B cell (primary cell): ENCODE measurements around the gene KLK1. TPM values are rescaled to one million over a fixed set of nuclear protein-coding genes. Genes with fewer than 3 reads are reported as not detected.
A peak's percentile ranks its signal among the peaks of the same experiment; 100 is the strongest.

Source experiments
- ATAC-seq: fragments of 200-7000 bp; cut with Tn5 transposase; one replicate; pipeline ENCODE4 v1.10.0; 2021; ENCODE audit warnings: low read depth, mild to moderate bottlenecking, moderate number of reproducible peaks, moderate library complexity
- CTCF ChIA-PET: fragments of 350-600 bp; sonication (Branson Sonifier 250); formaldehyde crosslinking; loops from one replicate; lab custom pipeline; 2021; ENCODE audit warnings: antibody characterized with exemption, inconsistent platforms; lab: Charles Lee
- POLR2A ChIA-PET: fragments of 350-600 bp; sonication (Branson Sonifier 250); formaldehyde crosslinking; loops from one replicate; lab custom pipeline; 2021; ENCODE audit warnings: antibody characterized with exemption; lab: Charles Lee
- DNase-seq: peaks from one replicate; pipeline ENCODE4 v3.0.0; 2013
- H2AFZ ChIP-seq: 2 replicates; pipeline ENCODE4 v1.6.1; 2012; ENCODE audit warnings: mild to moderate bottlenecking, low read depth, low read length; ENCODE audit not compliant: insufficient read depth, poor library complexity, severe bottlenecking
- H3K27ac ChIP-seq, 2 donors: 1 replicate in 1 of 2; 2 replicates in 1 of 2; pipeline ENCODE4 v1.5.1; 2012 to 2013; ENCODE audit warnings: low read length in 2 of 2, mild to moderate bottlenecking in 2 of 2, moderate library complexity in 1 of 2
- H3K27me3 ChIP-seq, 4 experiments: fragments of 200-600 bp in 1 of 4; sonication (generic) in 1 of 4; replicated peaks in 1 of 4; 1 replicate in 2 of 4; 2 replicates in 2 of 4; pipeline versions ENCODE4 v1.6.1 to v1.7.0; 2013 to 2016; ENCODE audit warnings: low read length in 3 of 4, mild to moderate bottlenecking in 2 of 4, mixed read lengths in 1 of 4, moderate library complexity in 1 of 4; ENCODE audit not compliant: insufficient read depth in 4 of 4, control insufficient read depth in 3 of 4; ENCODE audit errors: control extremely low read depth in 1 of 4
- H3K36me3 ChIP-seq, 2 experiments: replicated peaks in 1 of 2; 1 replicate in 1 of 2; 2 replicates in 1 of 2; pipeline versions ENCODE4 v1.6.1 to v1.7.1; 2013; ENCODE audit warnings: low read length in 1 of 2; ENCODE audit not compliant: insufficient read depth in 2 of 2, control insufficient read depth in 1 of 2; ENCODE audit errors: control extremely low read depth in 1 of 2, extremely low read depth in 1 of 2
- H3K4me1 ChIP-seq, 2 donors: fragments of 200-600 bp in 1 of 2; sonication (generic) in 1 of 2; 1 replicate in 1 of 2; 2 replicates in 1 of 2; pipeline versions ENCODE4 v1.5.1 to v1.6.1; 2013 to 2017; ENCODE audit warnings: low read length in 2 of 2; ENCODE audit not compliant: control insufficient read depth in 2 of 2, insufficient read depth in 2 of 2
- H3K4me2 ChIP-seq: replicated peaks from 2 replicates; pipeline ENCODE3; 2012; ENCODE audit warnings: mild to moderate bottlenecking, low read depth, low read length; ENCODE audit not compliant: poor library complexity, severe bottlenecking
- H3K4me3 ChIP-seq, 5 experiments: fragments of 200-600 bp in 1 of 5; sonication (generic) in 1 of 5; 1 replicate in 3 of 5; 2 replicates in 2 of 5; pipeline versions ENCODE4 v1.5.1 to v1.7.0; 2011 to 2016; ENCODE audit warnings: low read length in 4 of 5, mild to moderate bottlenecking in 4 of 5, low read depth in 2 of 5, control low read depth in 1 of 5, moderate library complexity in 1 of 5; ENCODE audit not compliant: insufficient read depth in 1 of 5; ENCODE audit errors: control extremely low read depth in 1 of 5, extremely low read depth in 1 of 5
- H3K79me2 ChIP-seq: fragments of 200-600 bp; sonication (generic); one replicate; pipeline ENCODE4 v1.6.0; 2016; ENCODE audit warnings: low read length; ENCODE audit not compliant: control insufficient read depth, insufficient read depth
- H3K9ac ChIP-seq: fragments of 200-600 bp; sonication (generic); 2 replicates; pipeline ENCODE4 v1.6.1; 2017; ENCODE audit warnings: mild to moderate bottlenecking, low read length, moderate library complexity
- H3K9me3 ChIP-seq, 3 donors: one replicate each; pipeline versions ENCODE4 v1.6.1 to v1.7.1; 2013; ENCODE audit warnings: low read length in 2 of 3; ENCODE audit not compliant: control insufficient read depth in 2 of 3, insufficient read depth in 1 of 3; ENCODE audit errors: control extremely low read depth in 1 of 3
- H4K20me1 ChIP-seq: 2 replicates; pipeline ENCODE4 v1.6.0; 2012; ENCODE audit warnings: mild to moderate bottlenecking, low read length; ENCODE audit not compliant: insufficient read depth, control insufficient read depth, poor library complexity, severe bottlenecking
- H3K27ac Mint-ChIP-seq: one replicate; pipeline ENCODE4 v1.8.0; 2021; ENCODE audit warnings: mixed read lengths
- H3K27me3 Mint-ChIP-seq: one replicate; pipeline ENCODE4 v1.8.0; 2021; ENCODE audit warnings: mixed read lengths
- H3K4me1 Mint-ChIP-seq: one replicate; pipeline ENCODE4 v1.8.0; 2021; ENCODE audit warnings: mixed read lengths
- H3K4me3 Mint-ChIP-seq: one replicate; pipeline ENCODE4 v1.8.0; 2021; ENCODE audit warnings: mixed read lengths
- H3K9me3 Mint-ChIP-seq: one replicate; pipeline ENCODE4 v1.8.0; 2022; ENCODE audit warnings: mixed read lengths; ENCODE audit not compliant: insufficient read depth
- EZH2 ChIP-seq: IDR thresholded peaks from 2 replicates; pipeline ENCODE4 v1.6.1; 2012; ENCODE audit warnings: borderline replicate concordance, low read depth, mild to moderate bottlenecking, moderate library complexity, low read length; ENCODE audit not compliant: insufficient read depth, poor library complexity, severe bottlenecking
- WGBS: methylation state at CpG from one replicate; pipeline ENCODE4 v1.1.5; 2013; ENCODE audit warnings: missing lambda C conversion rate; ENCODE audit not compliant: insufficient coverage; 5-methylcytosine and 5-hydroxymethylcytosine counted together
- intact Hi-C: fragments of 100-400 bp; cut with micrococcal nuclease; formaldehyde crosslinking; loops from one replicate; pipeline ENCODE4 v1.10.0; 2022
- polyA plus RNA-seq: library from polyadenylated mRNA; depleted of rRNA; stranded (reverse); fragments of >200 nt; gene quantifications from 2 replicates; pipeline ENCODE4 v1.2.3, GENCODE V29; 2012
- total RNA-seq, 2 donors: library from RNA; stranded (reverse); fragments of 120-200 nt in 1 of 2; gene quantifications; 1 replicate in 1 of 2; 2 replicates in 1 of 2; pipeline versions ENCODE4 v1.2.3 to v1.2.4, GENCODE V29; 2013 to 2022
- TF ChIP-seq, protein P1 (sequence below): fragments of 200-600 bp; IDR thresholded peaks from one replicate; pipeline ENCODE4 v1.8.0; 2022; ENCODE audit warnings: antibody characterized with exemption, mild to moderate bottlenecking

Gene KLK1
- total and polyA plus RNA-seq, 2 donors (not counting 1 experiment from before 2014, with no cell fraction given) = 9.5 to 15.2 TPM

DNA sequence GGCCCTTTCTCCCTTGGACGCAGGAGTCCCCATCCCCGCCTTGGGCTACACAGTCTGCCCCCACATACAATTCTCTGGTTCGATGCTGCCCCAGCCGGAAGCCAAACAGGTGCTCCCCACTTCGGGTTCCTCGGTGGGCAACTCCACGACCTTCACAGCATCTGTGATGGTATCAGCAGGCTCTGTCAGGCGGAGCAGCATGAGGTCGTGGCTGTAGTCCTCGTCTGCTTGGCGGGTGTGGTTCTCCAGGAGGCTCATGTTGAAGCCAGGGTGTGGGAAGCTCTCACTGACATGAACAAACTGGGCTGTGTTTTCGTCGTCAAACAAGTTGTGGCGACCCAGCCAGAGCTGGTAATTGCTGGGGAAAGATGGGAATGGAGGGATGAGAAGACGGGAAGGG, 3.5 kb downstream of the KLK1 start:
- Histone ChIP-seq H2AFZ (peak overlapping the region; percentile 65), H3K9ac (peak overlapping the region; percentile 45), H3K4me3 (peak overlapping the region in 3 of 5 experiments; percentile 30 to 49 (median 30)), H3K27ac (peak overlapping the region in 1 of 2 donors; percentile 19), H3K4me1 (peaks cover 45 to 64% of the 10 kb centered on the region in 2 donors), H3K79me2 (no peaks in the 10 kb centered on the region), H3K27me3 (peaks cover 0 to 32% (median 0%) of the 10 kb centered on the region in 4 experiments), H4K20me1 (no peaks in the 10 kb centered on the region), H3K4me2 (peak overlapping the region; percentile 69), H3K9me3 (peaks cover 0 to 14% (median 0%) of the 10 kb centered on the region in 3 donors), H3K36me3 (no peaks in the 10 kb centered on the region)
- ChIA-PET CTCF (interaction anchor here (1.4 to 3.1 kb wide), 2 partner anchors 35 to 102 kb away, joined by 3 to 13 read pairs; no protein-coding TSS in a partner anchor), POLR2A (interaction anchor here (0.6 to 1.2 kb wide), 2 partner anchors 16 to 197 kb away, joined by 3 to 4 read pairs; no protein-coding TSS in a partner anchor)
- Mint-ChIP-seq H3K4me1 (peaks cover 68% of the 10 kb centered on the region), H3K9me3 (no peaks in the 10 kb centered on the region), H3K27me3 (peaks cover 14% of the 10 kb centered on the region), H3K27ac (peak overlapping the region; percentile 39), H3K4me3 (peak overlapping the region; percentile 93)
- intact Hi-C loops = no loop called here
- ATAC-seq (no peak), DNase-seq (peak; percentile 44)
- no peak for TF ChIP-seq EZH2
- TF ChIP-seq, protein P1, sequence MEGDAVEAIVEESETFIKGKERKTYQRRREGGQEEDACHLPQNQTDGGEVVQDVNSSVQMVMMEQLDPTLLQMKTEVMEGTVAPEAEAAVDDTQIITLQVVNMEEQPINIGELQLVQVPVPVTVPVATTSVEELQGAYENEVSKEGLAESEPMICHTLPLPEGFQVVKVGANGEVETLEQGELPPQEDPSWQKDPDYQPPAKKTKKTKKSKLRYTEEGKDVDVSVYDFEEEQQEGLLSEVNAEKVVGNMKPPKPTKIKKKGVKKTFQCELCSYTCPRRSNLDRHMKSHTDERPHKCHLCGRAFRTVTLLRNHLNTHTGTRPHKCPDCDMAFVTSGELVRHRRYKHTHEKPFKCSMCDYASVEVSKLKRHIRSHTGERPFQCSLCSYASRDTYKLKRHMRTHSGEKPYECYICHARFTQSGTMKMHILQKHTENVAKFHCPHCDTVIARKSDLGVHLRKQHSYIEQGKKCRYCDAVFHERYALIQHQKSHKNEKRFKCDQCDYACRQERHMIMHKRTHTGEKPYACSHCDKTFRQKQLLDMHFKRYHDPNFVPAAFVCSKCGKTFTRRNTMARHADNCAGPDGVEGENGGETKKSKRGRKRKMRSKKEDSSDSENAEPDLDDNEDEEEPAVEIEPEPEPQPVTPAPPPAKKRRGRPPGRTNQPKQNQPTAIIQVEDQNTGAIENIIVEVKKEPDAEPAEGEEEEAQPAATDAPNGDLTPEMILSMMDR = no peak
- 10% methylated on average over 14 of the region's 15 CpGs for WGBS

DNA sequence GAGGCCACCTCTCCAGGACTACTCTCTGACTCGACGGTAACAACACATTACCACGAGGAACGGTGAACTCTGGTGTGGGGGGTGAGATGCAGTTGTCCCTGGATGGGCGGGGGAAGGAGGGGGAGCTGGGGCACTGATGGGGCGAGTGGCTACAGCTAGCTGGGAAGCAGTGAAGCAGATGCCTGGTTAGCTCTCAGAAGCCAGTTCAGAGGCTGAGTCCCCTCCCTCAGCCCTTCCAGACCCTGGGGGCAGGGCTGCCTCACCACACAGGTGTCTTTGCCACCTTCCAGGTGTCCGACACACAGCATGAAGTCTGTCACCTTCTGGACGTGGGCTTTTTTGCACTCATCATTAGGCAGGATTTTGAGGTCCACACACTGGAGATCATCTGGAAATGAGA, 4.0 kb downstream of the KLK1 start:
- Histone ChIP-seq H3K4me1 (peaks cover 45 to 64% of the 10 kb centered on the region in 2 donors), H3K27me3 (peaks cover 0 to 32% (median under 1%) of the 10 kb centered on the region in 4 experiments), H3K9ac (peak overlapping the region; percentile 45), H3K36me3 (no peaks in the 10 kb centered on the region), H4K20me1 (no peaks in the 10 kb centered on the region), H3K4me2 (peak overlapping the region; percentile 75), H3K79me2 (no peaks in the 10 kb centered on the region), H3K9me3 (peaks cover 0 to 16% (median 0%) of the 10 kb centered on the region in 3 donors), H2AFZ (no peak overlapping the region), H3K4me3 (peak overlapping the region in 2 of 5 experiments; percentile 30 to 49), H3K27ac (no peak overlapping the region)
- no peak for TF ChIP-seq EZH2
- TF ChIP-seq, protein P1 = no peak
- intact Hi-C loops = loop anchor here (5.0 kb wide), 1 partner anchor 78 kb away; no protein-coding TSS in a partner anchor
- ATAC-seq (no peak), DNase-seq (no peak)
- Mint-ChIP-seq H3K27ac (peak overlapping the region; percentile 48), H3K9me3 (no peaks in the 10 kb centered on the region), H3K4me1 (peaks cover 68% of the 10 kb centered on the region), H3K27me3 (peaks cover 18% of the 10 kb centered on the region), H3K4me3 (peak overlapping the region; percentile 93)
- WGBS = 23% methylated on average over 3 of the region's 8 CpGs
- CTCF ChIA-PET = interaction anchor here (1.4 to 3.1 kb wide), 2 partner anchors 35 to 102 kb away, joined by 3 to 13 read pairs; no protein-coding TSS in a partner anchor
- POLR2A ChIA-PET = interaction anchor here (0.6 kb wide), 1 partner anchor 197 kb away, joined by 4 read pairs; no protein-coding TSS in a partner anchor
